Activated CD4-positive, alpha-beta T cell treated with anti-CD3 and anti-CD28 coated beads for 48 hours (primary cell): ENCODE measurements around the gene GTF2F1.
"Not testable (repeated sequence)": the region's sequence is repeated elsewhere in the genome, so short reads cannot be mapped to it uniquely, and the experiment has no call there.

ENCODE experiments used
- DNase-seq: peaks from one replicate; pipeline ENCODE4 v3.0.0-alpha.2; 2020

Gene GTF2F1

DNA sequence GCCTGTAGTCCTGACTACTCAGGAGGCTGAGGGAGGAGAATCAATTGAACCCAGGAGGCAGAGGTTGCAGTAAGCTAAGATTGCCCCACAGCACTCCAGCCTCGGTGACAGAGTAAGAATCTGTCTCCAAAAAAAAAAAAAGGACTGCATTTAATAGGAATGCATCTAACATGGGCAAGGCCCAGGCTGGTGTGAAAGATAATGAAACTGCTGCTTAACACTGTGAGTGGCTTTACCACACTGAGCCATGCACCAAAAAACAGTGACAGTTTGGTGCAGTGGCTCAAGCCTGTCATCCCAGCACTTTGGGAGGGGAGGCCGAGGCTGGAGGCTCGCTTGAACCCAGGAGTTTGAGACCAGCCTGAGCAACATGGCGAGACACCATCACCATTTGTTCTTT is 8.6 kb downstream of the GTF2F1 start:
- DNase-seq: no peak

DNA sequence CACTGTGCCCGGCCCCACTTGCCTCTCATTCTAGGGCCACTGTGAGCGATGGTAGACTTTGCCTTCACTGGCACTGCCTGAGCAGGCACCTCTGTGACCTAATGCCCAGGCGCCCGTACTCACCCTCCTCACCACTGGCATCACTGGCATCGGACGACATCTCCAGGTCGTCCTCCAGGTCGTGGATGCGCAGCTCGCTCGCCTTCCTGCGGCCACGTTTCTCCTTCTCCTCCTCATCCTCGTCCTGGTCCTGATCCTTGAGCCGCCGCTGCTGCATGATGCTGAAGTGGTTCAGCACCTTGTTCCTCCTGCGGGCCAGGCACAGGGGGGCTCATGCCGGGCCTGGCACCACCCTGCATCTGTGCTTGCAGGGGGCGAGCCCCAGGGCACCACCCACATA is 9.8 kb downstream of the GTF2F1 start:
- DNase-seq: no peak

DNA sequence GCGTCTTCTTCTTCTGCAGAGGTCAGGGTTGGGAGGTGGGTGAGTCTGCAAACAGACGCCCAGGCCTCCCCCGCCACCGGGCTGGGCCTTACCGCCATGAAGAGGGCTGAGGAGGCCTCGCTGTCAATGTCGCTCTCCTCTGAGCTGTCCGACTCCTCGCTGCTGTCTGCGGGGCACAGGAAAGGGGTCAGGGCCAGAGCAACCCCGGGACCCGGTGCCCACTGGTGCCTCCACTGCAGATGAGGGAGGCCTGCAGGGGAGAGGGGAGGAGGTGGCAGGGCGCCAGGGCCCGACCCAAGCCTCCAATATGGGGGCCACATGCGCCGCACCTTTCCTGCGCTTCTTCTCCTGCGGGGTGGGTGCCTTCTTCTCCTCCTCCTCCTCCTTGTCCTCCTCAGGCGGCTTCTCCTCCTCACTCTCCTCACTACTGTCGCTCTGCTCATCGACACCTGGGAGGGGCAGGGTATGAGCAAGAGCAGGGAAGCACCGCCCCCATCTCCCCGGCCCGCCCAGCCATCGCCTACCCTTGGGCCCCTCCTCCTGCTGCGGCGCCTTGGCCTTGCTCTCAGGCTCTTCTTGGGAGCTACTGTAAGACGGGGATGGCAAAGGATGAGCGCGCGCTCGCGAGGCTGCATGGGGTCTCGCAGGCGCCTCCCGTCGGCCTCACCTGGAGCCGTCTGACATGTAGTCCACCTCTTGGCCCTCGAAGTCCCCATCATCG is 11.8 kb downstream of the GTF2F1 start:
- DNase-seq: no peak

DNA sequence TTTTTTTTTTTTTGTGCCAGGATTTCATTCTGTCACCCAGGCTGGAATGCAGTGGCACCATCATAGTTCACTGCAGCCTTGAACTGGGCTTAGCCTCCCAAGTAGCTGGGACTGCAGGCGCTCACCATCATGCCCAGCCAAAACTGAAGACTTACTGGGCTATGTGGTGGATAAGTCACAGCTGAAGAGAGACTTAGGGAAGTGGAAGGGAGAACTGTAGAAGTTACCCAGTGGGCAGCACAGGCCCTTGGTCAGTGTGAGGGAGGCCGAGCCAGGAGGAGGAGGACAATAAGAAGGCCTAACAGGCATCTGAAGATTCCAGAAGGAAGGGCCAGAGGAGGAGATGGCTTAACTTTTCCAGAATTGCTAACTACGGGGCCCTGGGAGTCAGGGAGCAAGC is 13.2 kb downstream of the GTF2F1 start:
- no peak for DNase-seq

DNA sequence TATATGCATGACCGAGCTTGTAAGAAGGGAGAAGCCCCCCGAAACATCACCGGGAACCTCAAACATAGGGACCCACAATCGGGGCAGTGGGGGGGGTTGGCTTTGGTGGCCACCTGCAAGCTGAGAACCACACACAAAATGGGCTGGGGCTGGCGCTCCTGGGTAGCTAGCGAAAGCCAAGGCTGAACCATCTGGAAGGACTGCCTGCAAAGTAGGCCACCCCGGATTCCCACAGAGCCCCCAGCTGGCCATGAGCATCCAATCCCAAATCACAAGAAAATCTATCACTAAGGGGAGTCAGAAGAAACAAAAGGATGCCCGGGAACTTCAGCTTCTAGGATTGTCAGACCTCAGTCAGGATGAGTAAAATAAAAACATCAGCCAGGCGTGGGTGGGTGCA is 14.5 kb downstream of the GTF2F1 start:
- DNase-seq: no peak

DNA sequence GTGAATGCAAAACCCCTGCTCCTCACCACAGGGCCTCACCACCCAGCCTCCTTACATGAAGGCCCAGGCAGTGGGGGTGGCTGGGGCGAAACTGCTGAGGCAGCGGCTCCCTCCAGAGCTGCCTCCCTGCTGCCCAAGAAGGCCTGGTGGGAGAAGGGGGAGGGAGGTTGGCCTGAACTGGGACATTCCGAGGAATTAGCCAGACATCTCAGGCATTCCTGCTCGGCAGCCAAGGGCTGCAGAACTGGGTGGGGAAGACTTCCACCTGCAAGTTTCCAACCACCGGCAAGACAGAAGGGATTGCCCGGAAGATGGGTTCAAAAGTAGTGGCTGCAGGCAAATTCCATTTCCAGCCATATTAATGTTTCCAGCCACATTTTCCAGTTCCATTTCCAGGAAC is 14.9 kb downstream of the GTF2F1 start:
- no peak for DNase-seq

DNA sequence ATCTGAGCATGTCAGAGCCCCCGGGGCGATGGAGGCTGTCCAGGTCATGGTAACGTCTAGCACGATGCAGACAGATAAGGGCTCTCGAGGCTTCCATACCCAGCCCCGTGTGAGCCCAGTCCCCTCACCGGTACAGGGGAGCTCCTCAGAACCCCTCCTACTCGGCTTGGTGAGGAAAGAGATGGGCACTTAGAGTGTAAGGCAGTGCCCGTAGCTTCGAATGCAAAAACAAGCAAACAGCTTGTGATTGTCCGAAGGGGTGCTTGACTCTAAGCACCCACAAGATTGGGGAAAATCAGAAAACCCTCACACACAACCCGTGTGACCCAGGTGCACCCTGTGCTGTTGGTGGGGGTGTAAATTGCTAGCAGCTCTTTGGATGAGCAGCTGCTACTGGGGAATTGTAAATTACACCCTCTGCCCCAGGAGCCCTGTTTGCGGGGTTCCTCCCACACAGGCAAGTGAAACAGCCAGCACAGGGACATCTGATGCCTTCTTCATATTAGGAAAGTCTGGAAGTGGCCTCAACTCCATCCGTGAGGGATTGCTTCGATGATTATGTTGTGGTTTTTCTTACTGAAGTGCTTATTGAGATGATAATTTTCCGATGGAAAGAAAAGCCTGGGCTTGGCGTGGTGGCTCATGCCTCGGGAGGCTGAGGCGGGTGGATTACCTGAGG is 16.3 kb downstream of the GTF2F1 start:
- DNase-seq: no peak

DNA sequence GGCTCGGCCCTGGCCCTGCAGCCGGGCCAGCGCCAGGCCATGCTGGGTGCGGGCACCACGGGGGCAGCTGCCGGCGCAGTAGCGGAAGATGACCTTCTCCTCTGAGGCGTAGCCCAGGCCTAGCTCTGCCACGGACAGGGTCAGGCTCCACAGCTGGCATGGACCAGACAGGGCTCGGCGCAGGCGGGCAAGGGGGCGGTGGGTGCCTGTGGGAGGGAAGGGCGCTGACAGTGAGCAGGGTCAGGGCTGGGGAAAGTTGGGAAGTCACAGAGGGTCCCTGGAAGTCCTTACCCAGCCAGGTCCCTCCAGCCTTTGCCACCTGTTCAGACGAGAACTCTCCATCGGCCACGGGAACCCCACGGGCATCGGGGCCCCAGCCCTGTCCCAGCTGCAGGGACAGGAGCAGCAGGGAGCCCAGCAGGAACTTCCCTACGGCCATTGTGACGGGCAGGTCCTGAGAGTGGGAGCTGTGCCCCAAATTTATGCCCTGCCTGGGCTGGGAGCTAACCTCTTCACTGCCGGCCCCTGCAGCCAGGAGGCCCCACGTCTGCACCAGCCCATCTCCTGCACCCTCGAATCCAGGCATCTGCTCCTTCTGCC is 17.5 kb downstream of the GTF2F1 start, which contains the start of gene PSPN:
Gene PSPN (minus strand): TSS at position 523 of the 600 bp plus-strand sequence. CDS start 84 bp downstream, at position 439.
- DNase-seq: no peak

DNA sequence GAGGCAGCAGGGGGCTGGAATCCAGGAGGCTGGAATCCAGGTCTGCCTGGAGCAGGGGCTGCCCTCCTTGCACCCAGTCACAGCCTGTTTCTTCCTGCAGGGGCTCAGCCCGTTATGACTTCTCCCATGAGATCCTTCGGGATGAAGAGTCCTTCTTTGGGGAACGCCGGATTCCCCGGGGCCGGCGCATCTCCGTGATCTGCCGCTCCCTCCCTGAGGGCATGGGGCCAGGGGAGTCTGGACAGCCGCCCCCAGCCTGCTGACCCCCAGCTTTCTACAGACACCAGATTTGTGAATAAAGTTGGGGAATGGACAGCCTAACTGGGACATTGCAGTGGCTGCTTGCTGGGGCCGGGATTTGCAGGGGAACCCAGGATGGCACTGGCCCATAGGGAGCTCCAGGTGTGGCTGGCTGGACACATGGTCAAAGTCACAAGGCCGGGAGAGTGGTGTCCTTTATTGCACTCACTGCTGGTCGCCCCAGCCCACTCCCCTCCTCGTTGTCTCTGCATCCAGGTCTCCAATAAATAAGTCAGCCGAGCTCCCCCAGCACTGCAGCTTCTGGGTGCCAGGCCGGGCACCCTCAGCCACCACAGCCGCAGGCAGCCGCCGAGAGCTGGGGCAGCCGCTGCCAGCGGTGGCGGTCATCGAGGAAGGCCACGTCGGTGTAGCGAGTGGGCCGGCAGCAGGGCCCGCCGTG is 18.1 kb downstream of the GTF2F1 start:
- DNase-seq: no peak

DNA sequence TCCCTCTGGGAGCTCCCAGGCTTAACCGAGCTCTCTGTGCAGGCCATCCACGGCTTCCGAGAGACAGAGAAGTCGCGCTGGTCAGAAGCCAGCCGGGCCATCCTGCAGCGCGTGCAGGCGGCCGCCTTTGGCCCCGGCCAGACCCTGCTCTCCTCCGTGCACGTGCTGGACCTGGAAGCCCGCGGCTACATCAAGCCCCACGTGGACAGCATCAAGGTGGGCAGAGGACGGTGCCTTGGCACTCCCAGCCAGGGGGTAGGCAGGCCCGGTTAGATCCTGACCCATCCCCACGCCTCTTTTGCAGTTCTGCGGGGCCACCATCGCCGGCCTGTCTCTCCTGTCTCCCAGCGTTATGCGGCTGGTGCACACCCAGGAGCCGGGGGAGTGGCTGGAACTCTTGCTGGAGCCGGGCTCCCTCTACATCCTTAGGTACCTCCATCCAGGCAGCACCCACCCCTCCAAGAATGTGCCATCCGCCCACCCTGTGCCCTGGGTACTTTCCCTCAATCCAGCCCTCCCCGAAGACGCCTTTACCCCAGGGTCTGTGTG is 18.7 kb downstream of the GTF2F1 start:
- no peak for DNase-seq

DNA sequence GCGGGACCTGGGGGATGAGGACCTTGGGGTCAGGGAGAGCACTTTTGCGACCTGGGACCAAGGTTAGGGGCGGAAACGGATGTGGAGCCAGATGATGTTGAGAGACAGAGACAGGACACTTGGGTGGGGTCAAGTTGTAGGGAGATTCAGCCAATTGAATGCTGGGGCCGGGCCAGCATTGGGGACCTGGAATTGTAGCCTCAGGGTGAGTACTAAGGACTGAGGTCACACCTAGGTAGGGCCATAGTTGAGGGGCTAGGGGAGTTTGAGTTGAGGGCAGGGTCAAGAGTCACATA is 19.2 kb downstream of the GTF2F1 start:
- no peak for DNase-seq

DNA sequence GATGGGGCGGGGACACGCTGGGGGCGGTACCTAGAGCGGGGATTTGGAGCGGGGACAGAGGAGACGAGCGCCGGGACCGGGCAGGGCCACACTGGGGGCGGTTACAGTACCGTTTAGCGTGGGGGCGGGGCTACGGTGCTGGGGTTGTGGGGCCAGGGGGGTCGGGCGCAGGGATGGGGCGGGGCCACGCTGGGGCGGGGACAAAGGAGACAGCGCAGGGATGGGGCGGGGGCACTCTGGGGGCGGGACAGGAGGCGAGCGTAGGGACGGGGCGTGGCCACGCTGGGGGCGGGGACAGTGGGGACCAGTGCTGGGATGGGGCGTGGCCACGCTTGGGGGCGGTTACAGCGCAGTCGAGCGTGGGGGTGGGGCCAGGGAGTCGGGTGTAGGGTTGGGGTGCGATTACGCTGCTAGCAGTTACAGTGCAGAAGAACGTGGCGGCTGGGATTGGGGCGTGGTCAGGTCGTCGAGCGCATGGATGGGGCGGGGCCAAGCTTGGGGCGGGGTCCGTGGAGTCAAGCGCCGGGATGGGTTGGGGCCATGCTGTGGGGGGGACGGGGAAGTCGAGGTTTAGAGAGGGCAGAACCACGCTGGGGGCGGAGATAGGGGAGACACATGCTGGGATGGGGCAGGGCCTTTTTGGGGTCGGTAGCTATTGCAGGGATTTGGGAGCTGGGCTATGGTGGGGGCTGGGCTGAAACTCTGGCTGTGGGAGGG is 19.7 kb downstream of the GTF2F1 start:
- peak; percentile 100 for DNase-seq

DNA sequence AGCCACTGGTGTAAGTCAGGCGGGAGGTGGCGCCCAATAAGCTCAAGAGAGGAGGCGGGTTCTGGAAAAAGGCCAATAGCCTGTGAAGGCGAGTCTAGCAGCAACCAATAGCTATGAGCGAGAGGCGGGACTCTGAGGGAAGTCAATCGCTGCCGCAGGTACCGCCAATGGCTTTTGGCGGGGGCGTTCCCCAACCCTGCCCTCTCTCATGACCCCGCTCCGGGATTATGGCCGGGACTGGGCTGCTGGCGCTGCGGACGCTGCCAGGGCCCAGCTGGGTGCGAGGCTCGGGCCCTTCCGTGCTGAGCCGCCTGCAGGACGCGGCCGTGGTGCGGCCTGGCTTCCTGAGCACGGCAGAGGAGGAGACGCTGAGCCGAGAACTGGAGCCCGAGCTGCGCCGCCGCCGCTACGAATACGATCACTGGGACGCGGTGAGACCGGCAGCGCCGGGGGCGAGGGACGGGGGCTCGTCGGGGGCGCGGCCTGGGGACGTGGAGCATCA is 20.3 kb downstream of the GTF2F1 start, which contains the start of gene ALKBH7:
Gene ALKBH7 (plus strand): TSS at position 201 of the 502 bp plus-strand sequence. CDS start 27 bp downstream, at position 228.
- peak; percentile 98 for DNase-seq

DNA sequence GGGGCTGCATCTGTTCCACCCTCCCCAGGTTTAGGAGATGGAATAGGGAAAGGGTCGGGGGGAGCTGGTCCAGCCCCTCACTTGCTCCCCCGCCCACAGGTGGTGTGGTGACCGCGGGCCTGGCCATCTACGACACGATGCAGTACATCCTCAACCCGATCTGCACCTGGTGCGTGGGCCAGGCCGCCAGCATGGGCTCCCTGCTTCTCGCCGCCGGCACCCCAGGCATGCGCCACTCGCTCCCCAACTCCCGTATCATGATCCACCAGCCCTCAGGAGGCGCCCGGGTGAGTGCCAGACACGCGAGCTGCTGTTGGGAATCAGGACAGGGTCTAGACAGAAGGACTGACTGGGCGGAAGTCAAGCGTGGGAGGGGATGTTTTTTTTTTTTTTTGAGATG is 28.6 kb downstream of the GTF2F1 start:
- DNase-seq: no peak

DNA sequence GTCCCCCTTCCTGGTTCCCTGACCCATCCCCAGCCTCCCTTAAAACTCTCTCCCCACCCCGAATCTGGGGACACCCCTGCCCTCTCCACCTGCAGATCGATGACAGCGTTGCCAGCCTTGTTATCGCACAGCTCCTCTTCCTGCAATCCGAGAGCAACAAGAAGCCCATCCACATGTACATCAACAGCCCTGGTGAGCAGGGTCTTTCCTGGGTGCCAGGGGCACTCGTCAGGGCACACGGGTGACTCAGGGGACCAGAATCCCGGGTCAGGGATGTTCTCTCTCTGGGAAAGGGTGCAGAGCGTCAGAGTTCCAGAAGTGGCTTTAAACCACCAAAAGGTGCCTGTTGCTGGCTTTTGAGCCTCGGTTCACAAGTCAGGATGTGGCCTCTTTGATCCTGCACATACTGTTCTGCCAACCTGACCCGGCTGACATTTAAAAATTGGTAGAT is 30.6 kb downstream of the GTF2F1 start:
- peak; percentile 47 for DNase-seq

DNA sequence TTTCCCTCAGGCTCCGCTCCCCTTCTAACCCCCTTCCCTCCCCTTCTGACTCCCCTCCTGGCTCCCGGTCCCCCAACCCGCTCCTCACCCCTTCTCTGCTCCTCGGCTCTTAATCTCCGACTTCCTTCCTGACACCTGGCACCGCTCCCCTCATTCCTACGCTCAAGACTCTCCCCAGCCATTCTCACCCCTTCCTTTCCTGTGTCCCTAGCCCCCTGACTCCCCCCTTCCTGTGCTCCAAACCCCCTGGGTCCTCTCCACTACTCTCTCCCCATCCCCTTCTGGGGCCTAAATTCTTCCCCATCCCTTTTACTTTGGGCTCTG is 31.0 kb downstream of the GTF2F1 start:
- no peak for DNase-seq

DNA sequence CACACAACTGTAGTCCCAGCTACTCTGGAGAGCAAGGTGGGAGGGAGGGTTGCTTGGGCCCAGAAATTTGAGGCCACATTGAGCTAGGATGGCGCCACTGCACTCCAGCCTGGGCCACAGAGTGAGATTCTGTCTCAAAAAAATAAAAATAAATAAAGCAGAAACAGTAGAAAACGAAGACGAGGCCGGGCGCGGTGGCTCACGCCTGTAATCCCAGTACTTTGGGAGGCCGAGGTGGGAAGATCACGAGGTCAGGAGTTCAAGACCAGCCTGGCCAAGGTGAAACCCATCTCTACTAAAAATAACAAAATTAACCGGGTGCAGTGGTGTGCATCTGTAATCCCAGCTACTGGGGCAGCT is 32.1 kb downstream of the GTF2F1 start:
- DNase-seq: not testable (repeated sequence)

DNA sequence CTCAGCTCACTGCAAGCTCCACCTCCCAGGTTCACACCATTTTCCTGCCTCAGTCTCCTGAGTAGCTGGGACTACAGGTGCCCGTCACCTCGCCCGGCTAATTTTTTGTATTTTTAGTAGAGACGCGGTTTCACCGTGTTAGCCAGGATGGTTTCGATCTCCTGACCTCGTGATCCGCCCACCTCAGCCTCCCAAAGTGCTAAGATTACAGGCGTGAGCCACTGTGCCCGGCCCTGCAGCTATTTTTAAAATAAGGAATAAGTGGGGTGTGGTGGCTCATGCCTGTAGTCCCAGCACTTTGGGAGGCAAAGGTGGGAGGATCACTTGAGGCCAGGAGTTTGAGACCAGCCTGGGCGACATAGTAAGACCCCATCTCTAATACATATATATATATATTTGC is 32.5 kb downstream of the GTF2F1 start:
- DNase-seq: not testable (repeated sequence)

DNA sequence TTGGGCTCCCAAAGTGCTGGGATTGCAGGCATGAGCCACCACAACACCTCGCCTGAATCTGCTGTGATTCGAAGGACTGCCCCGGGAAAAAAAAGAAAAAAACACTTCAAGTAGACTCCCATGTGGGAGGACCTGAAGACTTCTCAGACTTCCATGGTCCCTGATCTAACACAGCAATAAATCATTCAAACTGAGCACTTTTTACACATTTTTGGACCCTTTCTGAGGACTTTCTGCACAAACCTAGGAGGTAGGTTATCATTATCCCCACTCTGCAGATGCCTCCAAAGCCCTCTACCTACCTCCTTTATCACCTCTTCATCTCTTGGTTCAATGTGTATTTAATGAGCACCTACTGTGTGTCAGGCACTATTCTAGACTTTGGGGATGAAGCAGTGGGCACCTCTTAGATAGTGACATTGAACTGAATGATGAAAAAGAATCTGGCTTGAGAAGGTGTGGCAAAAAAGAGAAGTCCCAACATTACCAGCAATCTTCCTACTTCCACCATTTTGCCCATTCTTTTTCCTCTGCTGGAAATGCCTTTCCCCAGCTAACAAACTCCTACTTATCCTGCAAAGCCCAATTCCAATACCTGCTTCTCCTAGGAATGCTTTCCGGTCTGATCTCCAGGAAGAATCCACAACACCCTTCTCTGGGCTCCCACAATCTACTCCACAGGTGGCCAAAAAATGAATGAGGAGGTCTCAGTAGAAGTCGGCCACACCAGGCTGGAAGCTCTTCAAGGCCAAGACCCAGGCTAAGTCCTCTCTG is 33.2 kb downstream of the GTF2F1 start:
- no peak for DNase-seq

DNA sequence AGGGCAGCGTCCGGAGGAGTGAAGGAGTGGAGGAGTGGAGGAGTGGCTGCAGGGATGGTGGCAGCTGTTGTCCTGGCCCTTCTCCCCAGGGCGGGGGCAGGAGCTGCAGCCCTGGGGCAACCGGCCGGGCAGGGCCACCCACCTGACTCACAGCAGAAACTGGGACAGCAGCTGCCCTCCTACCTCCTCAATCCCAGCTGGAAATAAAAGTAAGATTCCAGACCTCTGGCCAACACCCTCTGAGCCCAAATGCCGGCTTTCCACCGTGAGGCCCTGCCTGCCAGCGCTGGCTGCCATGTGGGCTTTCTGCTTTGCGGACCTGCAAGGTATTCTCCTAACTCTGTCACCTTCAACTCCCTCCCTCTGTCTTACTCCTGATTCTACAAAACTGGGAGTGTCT is 35.0 kb downstream of the GTF2F1 start:
- DNase-seq: no peak

DNA sequence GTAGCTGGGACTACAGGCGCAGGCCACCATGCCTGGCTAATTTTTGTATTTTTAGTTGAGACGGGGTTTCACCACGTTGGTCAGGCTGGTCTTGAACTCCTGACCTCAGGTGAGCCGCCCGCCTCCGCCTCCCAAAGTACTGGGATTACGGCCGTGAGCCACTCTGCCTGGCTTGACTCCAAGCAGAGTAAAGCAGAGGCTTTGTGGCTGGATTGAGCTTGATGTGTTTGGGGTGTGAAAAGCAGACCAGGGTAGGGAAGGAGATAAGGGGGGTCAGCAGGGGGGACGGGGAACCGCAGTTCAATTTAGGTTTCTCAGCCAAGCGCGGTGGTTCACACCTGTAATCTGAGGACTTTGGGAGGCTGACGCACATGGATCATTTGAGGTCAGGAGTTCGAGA is 35.8 kb downstream of the GTF2F1 start:
- no peak for DNase-seq
